Spleen (tissue), 7 donors: Measurements from ENCODE around the gene ALCAM.

Experiments
- POLR2A ChIP-seq, 3 donors: fragments of 450-650 bp; IDR thresholded peaks; one replicate each; pipeline ENCODE4 v1.5.1; 2017; ENCODE audit warnings: antibody characterized with exemption in 3 of 3, mild to moderate bottlenecking in 1 of 3
- TF ChIP-seq, protein P1 (sequence below), 11 experiments: fragments of 200-600 bp in 7 of 11; fragments of 450-650 bp in 4 of 11; sonication (generic) in 4 of 11; IDR thresholded peaks in 8 of 11; conservative IDR thresholded peaks in 3 of 11; 1 replicate in 7 of 11; 2 replicates in 4 of 11; pipeline versions ENCODE4 v1.4.0 to v1.8.0; 2016 to 2021; ENCODE audit warnings: antibody characterized with exemption in 11 of 11, inconsistent platforms in 4 of 11, mild to moderate bottlenecking in 1 of 11
- donor health status: DM: no; HTN: no; CAD: no; lungs with moderate emphysema.
- donor health status: DM: no; HTN: no; CAD: no.
- donor health status: DM: no; HTN: no; CAD: no.

DNA sequence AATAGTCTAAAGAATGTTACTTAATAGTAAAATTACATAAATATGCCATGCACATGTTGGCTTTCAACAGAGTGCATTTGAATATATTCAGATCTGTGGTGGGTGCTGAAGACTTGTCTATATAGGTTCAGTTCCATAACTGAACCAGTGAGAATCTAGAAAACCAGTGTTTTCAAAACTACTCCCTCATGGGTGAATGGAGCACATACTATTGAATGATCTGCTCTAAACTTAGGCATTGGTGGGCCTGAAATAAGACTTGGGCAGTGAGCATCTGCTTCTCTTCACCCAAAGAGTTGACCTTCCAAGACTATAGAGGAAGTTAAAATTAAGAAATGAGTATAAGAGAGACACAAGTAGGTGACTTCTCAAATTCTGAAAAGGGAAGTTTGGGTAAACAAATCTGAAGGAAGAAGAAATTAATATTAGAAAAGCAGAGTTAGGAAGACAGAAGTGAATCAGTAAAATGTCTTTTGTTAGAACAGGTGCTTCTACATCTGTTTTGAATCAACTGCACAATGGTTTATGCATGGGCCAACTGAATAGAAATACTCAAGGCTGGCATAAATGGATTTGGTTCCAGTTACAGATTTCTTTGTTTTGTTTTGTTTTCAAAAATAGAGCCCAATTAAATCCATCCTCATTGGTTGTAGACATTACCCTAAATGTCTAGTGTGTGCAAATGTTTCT, 19.3 kb downstream of the ALCAM start:
- no peak for TF ChIP-seq POLR2A (IDR thresholded peaks at IDR 0.05)
- TF ChIP-seq, protein P1, sequence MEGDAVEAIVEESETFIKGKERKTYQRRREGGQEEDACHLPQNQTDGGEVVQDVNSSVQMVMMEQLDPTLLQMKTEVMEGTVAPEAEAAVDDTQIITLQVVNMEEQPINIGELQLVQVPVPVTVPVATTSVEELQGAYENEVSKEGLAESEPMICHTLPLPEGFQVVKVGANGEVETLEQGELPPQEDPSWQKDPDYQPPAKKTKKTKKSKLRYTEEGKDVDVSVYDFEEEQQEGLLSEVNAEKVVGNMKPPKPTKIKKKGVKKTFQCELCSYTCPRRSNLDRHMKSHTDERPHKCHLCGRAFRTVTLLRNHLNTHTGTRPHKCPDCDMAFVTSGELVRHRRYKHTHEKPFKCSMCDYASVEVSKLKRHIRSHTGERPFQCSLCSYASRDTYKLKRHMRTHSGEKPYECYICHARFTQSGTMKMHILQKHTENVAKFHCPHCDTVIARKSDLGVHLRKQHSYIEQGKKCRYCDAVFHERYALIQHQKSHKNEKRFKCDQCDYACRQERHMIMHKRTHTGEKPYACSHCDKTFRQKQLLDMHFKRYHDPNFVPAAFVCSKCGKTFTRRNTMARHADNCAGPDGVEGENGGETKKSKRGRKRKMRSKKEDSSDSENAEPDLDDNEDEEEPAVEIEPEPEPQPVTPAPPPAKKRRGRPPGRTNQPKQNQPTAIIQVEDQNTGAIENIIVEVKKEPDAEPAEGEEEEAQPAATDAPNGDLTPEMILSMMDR (IDR thresholded peaks at IDR 0.05 in 8 of 11, conservative IDR thresholded peaks at IDR 0.05 in 3 of 11): no peak
